K562 (cell line): Measurements from ENCODE around the gene SRF. TPM values are rescaled to one million over a fixed set of nuclear protein-coding genes. Genes with fewer than 3 reads are reported as not detected.

ENCODE experiments used
- POLR2G ChIP-seq: fragments of 200-400 bp; formaldehyde crosslinking; IDR thresholded peaks from 2 replicates; pipeline ENCODE4 v1.6.1; 2017; ENCODE audit warnings: low read depth, mild to moderate bottlenecking, antibody characterized with exemption, low read length, moderate library complexity
- RBFOX2 ChIP-seq: fragments of 200-400 bp; formaldehyde crosslinking; IDR thresholded peaks from 2 replicates; pipeline ENCODE4 v1.6.1; 2017; ENCODE audit warnings: low read depth, mild to moderate bottlenecking, low read length, moderate library complexity
- SRSF9 ChIP-seq: fragments of 200-400 bp; formaldehyde crosslinking; IDR thresholded peaks from 2 replicates; pipeline ENCODE4 v1.6.1; 2017; ENCODE audit warnings: low read depth, low read length, borderline replicate concordance
- ZNF766 ChIP-seq: fragments of 200-800 bp; sonication (Bioruptor generic); conservative IDR thresholded peaks from 2 replicates; pipeline ENCODE4 v1.6.1; 2016; ENCODE audit warnings: missing genetic modification characterization, missing compliant biosample characterization
- ZNF830 ChIP-seq: fragments of 250-450 bp; sonication (Bioruptor Pico); IDR thresholded peaks from 2 replicates; pipeline ENCODE4 v1.5.0; 2021; ENCODE audit warnings: mild to moderate bottlenecking
- polyA plus RNA-seq, 8 experiments: library from polyadenylated mRNA; depleted of rRNA in 4 of 8; stranded (reverse) in 5 of 8; unstranded in 3 of 8; fragments of >200 nt; fragmentation: Nextera tagmentation in 2 of 8; fragmentation: Illumina TruSeq in 1 of 8; extraction: Ambion mirVana in 2 of 8; extraction: Trizol in 1 of 8; gene quantifications; 2 replicates each; pipeline versions ENCODE4 v1.2.1 to v1.2.3, GENCODE V29; 2011 to 2014; ENCODE audit warnings: inconsistent platforms in 1 of 8, missing spikeins in 1 of 8
- total RNA-seq, 7 experiments: library from RNA; depleted of rRNA in 6 of 7; stranded (reverse); fragments of >200 nt in 6 of 7; fragmentation: Illumina TruSeq in 2 of 7; extraction: Trizol in 2 of 7; gene quantifications; 2 replicates each; pipeline versions ENCODE4 v1.2.1 to v1.2.3, GENCODE V29; 2011 to 2021; ENCODE audit warnings: low replicate concordance in 1 of 7
- TF ChIP-seq, protein P1 (sequence below): sonication (generic); formaldehyde crosslinking; IDR thresholded peaks from 2 replicates; pipeline ENCODE4 v1.8.1; 2023; ENCODE audit warnings: missing genetic modification reagents, mild to moderate bottlenecking, borderline replicate concordance
- TF ChIP-seq, protein P2 (sequence below): sonication (generic); formaldehyde crosslinking; IDR thresholded peaks from 2 replicates; pipeline ENCODE4 v1.8.1; 2022; ENCODE audit warnings: missing genetic modification reagents
- TF ChIP-seq, protein P3 (sequence below): fragments of 450-650 bp; IDR thresholded peaks from 2 replicates; pipeline ENCODE4 v1.6.1; 2016; ENCODE audit warnings: missing biosample characterization, missing genetic modification characterization

SRF gene
- total and polyA plus RNA-seq, 9 of the 15 experiments (the other 6 are each of a cell fraction or from before 2014, with no cell fraction given): 2.5 to 37.0 (median 24.6) TPM

DNA sequence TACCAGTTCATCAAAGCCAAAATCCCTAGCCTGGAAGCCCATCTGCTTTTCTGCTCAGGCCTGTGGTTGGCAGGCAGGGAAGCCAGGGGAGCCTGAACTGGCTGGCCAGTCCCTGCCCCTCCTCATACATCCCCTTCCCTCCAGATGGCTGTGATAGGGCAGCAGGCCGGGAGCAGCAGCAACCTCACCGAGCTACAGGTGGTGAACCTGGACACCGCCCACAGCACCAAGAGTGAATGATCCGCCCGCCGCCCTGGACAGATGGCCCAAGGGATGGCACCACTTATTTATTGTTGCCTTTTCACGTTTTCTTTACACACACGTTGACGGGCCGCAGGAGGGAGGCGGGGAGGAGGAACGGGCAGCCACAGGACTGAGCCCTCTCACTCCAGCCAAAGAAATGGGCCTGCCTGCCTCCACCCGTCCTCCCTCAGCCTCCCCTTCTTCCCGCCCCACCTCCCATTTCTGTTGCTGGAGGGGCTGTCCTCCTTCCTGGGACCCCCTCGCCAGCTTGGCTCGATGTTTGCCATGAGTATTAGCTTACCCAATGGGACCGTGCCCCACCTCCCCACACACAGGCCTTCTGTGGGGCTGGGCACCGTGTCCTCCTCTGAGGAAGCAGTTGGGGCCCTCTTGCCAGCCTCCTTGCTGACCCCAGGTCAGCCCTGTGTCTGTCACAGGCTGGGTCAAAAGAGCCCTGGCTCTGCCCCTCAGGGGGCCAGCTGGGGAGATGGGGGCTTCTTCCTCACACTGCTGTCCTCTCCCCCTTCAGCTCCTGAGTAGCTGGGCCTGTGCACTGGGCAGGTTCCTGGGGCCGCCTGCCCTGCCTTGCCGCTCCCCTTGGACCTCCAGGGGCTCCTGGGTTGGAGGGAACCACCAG, 8.1 kb downstream of the SRF start (continued):
- TF ChIP-seq, protein P1, sequence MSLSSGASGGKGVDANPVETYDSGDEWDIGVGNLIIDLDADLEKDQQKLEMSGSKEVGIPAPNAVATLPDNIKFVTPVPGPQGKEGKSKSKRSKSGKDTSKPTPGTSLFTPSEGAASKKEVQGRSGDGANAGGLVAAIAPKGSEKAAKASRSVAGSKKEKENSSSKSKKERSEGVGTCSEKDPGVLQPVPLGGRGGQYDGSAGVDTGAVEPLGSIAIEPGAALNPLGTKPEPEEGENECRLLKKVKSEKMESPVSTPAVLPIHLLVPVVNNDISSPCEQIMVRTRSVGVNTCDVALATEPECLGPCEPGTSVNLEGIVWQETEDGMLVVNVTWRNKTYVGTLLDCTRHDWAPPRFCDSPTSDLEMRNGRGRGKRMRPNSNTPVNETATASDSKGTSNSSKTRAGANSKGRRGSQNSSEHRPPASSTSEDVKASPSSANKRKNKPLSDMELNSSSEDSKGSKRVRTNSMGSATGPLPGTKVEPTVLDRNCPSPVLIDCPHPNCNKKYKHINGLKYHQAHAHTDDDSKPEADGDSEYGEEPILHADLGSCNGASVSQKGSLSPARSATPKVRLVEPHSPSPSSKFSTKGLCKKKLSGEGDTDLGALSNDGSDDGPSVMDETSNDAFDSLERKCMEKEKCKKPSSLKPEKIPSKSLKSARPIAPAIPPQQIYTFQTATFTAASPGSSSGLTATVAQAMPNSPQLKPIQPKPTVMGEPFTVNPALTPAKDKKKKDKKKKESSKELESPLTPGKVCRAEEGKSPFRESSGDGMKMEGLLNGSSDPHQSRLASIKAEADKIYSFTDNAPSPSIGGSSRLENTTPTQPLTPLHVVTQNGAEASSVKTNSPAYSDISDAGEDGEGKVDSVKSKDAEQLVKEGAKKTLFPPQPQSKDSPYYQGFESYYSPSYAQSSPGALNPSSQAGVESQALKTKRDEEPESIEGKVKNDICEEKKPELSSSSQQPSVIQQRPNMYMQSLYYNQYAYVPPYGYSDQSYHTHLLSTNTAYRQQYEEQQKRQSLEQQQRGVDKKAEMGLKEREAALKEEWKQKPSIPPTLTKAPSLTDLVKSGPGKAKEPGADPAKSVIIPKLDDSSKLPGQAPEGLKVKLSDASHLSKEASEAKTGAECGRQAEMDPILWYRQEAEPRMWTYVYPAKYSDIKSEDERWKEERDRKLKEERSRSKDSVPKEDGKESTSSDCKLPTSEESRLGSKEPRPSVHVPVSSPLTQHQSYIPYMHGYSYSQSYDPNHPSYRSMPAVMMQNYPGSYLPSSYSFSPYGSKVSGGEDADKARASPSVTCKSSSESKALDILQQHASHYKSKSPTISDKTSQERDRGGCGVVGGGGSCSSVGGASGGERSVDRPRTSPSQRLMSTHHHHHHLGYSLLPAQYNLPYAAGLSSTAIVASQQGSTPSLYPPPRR (CRISPR knock-in tag): no peak
- TF ChIP-seq RBFOX2 (peak; percentile 56), ZNF830 (no peak), SRSF9 (no peak), ZNF766 (CRISPR knock-in tag) (no peak), POLR2G (0 out of 2 replicates have a peak, but pooled peaks have one; percentile 39)
- TF ChIP-seq, protein P2, sequence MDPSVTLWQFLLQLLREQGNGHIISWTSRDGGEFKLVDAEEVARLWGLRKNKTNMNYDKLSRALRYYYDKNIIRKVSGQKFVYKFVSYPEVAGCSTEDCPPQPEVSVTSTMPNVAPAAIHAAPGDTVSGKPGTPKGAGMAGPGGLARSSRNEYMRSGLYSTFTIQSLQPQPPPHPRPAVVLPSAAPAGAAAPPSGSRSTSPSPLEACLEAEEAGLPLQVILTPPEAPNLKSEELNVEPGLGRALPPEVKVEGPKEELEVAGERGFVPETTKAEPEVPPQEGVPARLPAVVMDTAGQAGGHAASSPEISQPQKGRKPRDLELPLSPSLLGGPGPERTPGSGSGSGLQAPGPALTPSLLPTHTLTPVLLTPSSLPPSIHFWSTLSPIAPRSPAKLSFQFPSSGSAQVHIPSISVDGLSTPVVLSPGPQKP (CRISPR knock-in tag): no peak
- TF ChIP-seq, protein P3, sequence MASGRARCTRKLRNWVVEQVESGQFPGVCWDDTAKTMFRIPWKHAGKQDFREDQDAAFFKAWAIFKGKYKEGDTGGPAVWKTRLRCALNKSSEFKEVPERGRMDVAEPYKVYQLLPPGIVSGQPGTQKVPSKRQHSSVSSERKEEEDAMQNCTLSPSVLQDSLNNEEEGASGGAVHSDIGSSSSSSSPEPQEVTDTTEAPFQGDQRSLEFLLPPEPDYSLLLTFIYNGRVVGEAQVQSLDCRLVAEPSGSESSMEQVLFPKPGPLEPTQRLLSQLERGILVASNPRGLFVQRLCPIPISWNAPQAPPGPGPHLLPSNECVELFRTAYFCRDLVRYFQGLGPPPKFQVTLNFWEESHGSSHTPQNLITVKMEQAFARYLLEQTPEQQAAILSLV (tag): no peak
